Skeletal muscle tissue (tissue), 4 donors: Measurements from ENCODE around the gene GADD45G. TPM values are rescaled to one million over a fixed set of nuclear protein-coding genes. Genes with fewer than 3 reads are reported as not detected.

ENCODE experiments used
- H3K27ac ChIP-seq: one replicate; pipeline ENCODE4 v1.7.0; 2013; ENCODE audit warnings: mild to moderate bottlenecking, low read depth, low read length, inconsistent platforms
- H3K27me3 ChIP-seq, 3 donors: one replicate each; pipeline ENCODE4 v1.7.0; 2013; ENCODE audit warnings: low read length in 3 of 3; ENCODE audit not compliant: control insufficient read depth in 3 of 3, insufficient read depth in 3 of 3
- H3K36me3 ChIP-seq, 3 donors: one replicate each; pipeline ENCODE4 v1.7.0; 2013; ENCODE audit warnings: low read length in 3 of 3; ENCODE audit not compliant: control insufficient read depth in 3 of 3, insufficient read depth in 3 of 3
- H3K4me1 ChIP-seq, 3 donors: one replicate each; pipeline ENCODE4 v1.7.0; 2013; ENCODE audit warnings: low read length in 3 of 3, mild to moderate bottlenecking in 3 of 3; ENCODE audit not compliant: control insufficient read depth in 3 of 3, insufficient read depth in 3 of 3
- H3K4me3 ChIP-seq, 3 donors: one replicate each; pipeline ENCODE4 v1.7.0; 2013; ENCODE audit warnings: low read length in 3 of 3
- H3K9ac ChIP-seq, 3 donors: one replicate each; pipeline ENCODE4 v1.7.0; 2013; ENCODE audit warnings: low read length in 3 of 3, mild to moderate bottlenecking in 3 of 3, moderate library complexity in 2 of 3, low read depth in 1 of 3
- H3K9me3 ChIP-seq, 3 donors: one replicate each; pipeline ENCODE4 v1.7.0; 2013; ENCODE audit warnings: low read length in 3 of 3; ENCODE audit not compliant: control insufficient read depth in 3 of 3
- total RNA-seq: library from RNA; depleted of rRNA; stranded (reverse); fragments of >200 nt; gene quantifications from one replicate; pipeline ENCODE4 v1.2.3, GENCODE V29; 2014
- donor health status: Osteomylitis.

Gene GADD45G
- total RNA-seq, 1 donor from 2014 or later = 2.1 TPM

- Histone ChIP-seq H3K27me3 (no peaks in the 10 kb centered on the region), H3K36me3 (no peaks in the 10 kb centered on the region), H3K4me3 (no peak overlapping the region), H3K4me1 (peaks cover 43 to 52% (median 50%) of the 10 kb centered on the region in 3 donors), H3K27ac (no peak overlapping the region), H3K9ac (no peak overlapping the region), H3K9me3 (peaks cover 0 to 3% (median 0%) of the 10 kb centered on the region in 3 donors)
These were observed 4.0 kb downstream of the GADD45G start for GRCh38 chr9:89608641-89609335.

GRCh38 chr9:89609426-89610006, 4.7 kb downstream of the GADD45G start:
- H3K36me3 ChIP-seq = no peaks in the 10 kb centered on the region
- no peaks in the 10 kb centered on the region for H3K27me3 ChIP-seq
- no peak overlapping the region for H3K27ac ChIP-seq
- H3K9ac ChIP-seq = no peak overlapping the region
- peaks cover 0 to 3% (median 0%) of the 10 kb centered on the region in 3 donors for H3K9me3 ChIP-seq
- no peak overlapping the region for H3K4me3 ChIP-seq
- H3K4me1 ChIP-seq = peaks cover 42 to 49% (median 47%) of the 10 kb centered on the region in 3 donors

- no peaks in the 10 kb centered on the region for H3K36me3 ChIP-seq
- H3K9ac ChIP-seq = no peak overlapping the region
- H3K9me3 ChIP-seq = peaks cover 0 to 3% (median 0%) of the 10 kb centered on the region in 3 donors
- no peak overlapping the region for H3K4me3 ChIP-seq
- no peak overlapping the region for H3K27ac ChIP-seq
- H3K27me3 ChIP-seq = no peaks in the 10 kb centered on the region
- H3K4me1 ChIP-seq = peaks cover 47 to 51% (median 47%) of the 10 kb centered on the region in 3 donors
These were observed 5.6 kb downstream of the GADD45G start for GRCh38 chr9:89610391-89610925.

- Histone ChIP-seq H3K36me3 (no peaks in the 10 kb centered on the region), H3K4me3 (no peak overlapping the region), H3K27me3 (no peaks in the 10 kb centered on the region), H3K27ac (no peak overlapping the region), H3K9me3 (peaks cover 0 to 3% (median 0%) of the 10 kb centered on the region in 3 donors), H3K9ac (no peak overlapping the region), H3K4me1 (peaks cover 37 to 43% (median 40%) of the 10 kb centered on the region in 3 donors)
These were observed 6.6 kb downstream of the GADD45G start for GRCh38 chr9:89611425-89611824.

GRCh38 chr9:89612566-89613278, 7.9 kb downstream of the GADD45G start:
- no peaks in the 10 kb centered on the region for H3K36me3 ChIP-seq
- H3K4me3 ChIP-seq = no peak overlapping the region
- no peak overlapping the region for H3K9ac ChIP-seq
- peaks cover 26 to 31% (median 29%) of the 10 kb centered on the region in 3 donors for H3K4me1 ChIP-seq
- peaks cover 0 to 3% (median 0%) of the 10 kb centered on the region in 3 donors for H3K9me3 ChIP-seq
- no peaks in the 10 kb centered on the region for H3K27me3 ChIP-seq
- no peak overlapping the region for H3K27ac ChIP-seq

GRCh38 chr9:89613912-89614892, 9.4 kb downstream of the GADD45G start:
- Histone ChIP-seq H3K36me3 (no peaks in the 10 kb centered on the region), H3K27ac (no peak overlapping the region), H3K9me3 (peaks cover 0 to 3% (median 0%) of the 10 kb centered on the region in 3 donors), H3K27me3 (no peaks in the 10 kb centered on the region), H3K4me3 (no peak overlapping the region), H3K4me1 (peaks cover 16 to 23% (median 22%) of the 10 kb centered on the region in 3 donors), H3K9ac (no peak overlapping the region)

- Histone ChIP-seq H3K9ac (no peak overlapping the region), H3K36me3 (no peaks in the 10 kb centered on the region), H3K27ac (no peak overlapping the region), H3K4me1 (peaks cover 12 to 25% (median 14%) of the 10 kb centered on the region in 3 donors), H3K9me3 (peaks cover 0 to 3% (median 0%) of the 10 kb centered on the region in 3 donors), H3K4me3 (no peak overlapping the region), H3K27me3 (no peaks in the 10 kb centered on the region)
These were observed 10.8 kb downstream of the GADD45G start for GRCh38 chr9:89615661-89616060.

GRCh38 chr9:89616411-89616810, 11.6 kb downstream of the GADD45G start:
- Histone ChIP-seq H3K4me3 (no peak overlapping the region), H3K36me3 (no peaks in the 10 kb centered on the region), H3K27ac (no peak overlapping the region), H3K9me3 (peaks cover 0 to 3% (median 0%) of the 10 kb centered on the region in 3 donors), H3K4me1 (peaks cover 14 to 32% (median 20%) of the 10 kb centered on the region in 3 donors), H3K9ac (no peak overlapping the region), H3K27me3 (no peaks in the 10 kb centered on the region)

GRCh38 chr9:89617978-89618377, 13.2 kb downstream of the GADD45G start:
- no peaks in the 10 kb centered on the region for H3K36me3 ChIP-seq
- H3K4me3 ChIP-seq = no peak overlapping the region
- H3K4me1 ChIP-seq = peaks cover 29 to 47% (median 35%) of the 10 kb centered on the region in 3 donors
- H3K27me3 ChIP-seq = no peaks in the 10 kb centered on the region
- no peaks in the 10 kb centered on the region for H3K9me3 ChIP-seq
- no peak overlapping the region for H3K27ac ChIP-seq
- no peak overlapping the region for H3K9ac ChIP-seq
